Left lobe of liver (tissue), 2 donors: Measurements from ENCODE around the gene ECHDC1. TPM values are rescaled to one million over a fixed set of nuclear protein-coding genes. Genes with fewer than 3 reads are reported as not detected.

ENCODE experiments used
- ATAC-seq: fragments of 200-7000 bp; cut with Tn5 transposase; one replicate; pipeline ENCODE4 v1.9.1; 2020; ENCODE audit warnings: mild to moderate bottlenecking, moderate library complexity
- DNase-seq: peaks from one replicate; pipeline ENCODE4 v3.0.0-alpha.2; 2020; ENCODE audit warnings: low spot score
- total RNA-seq: library from RNA; stranded (reverse); gene quantifications from one replicate; pipeline ENCODE4 v1.2.1, GENCODE V29; 2021
- donor health status: DM: no; HTN: no; CAD: no; lungs with moderate emphysema.
- donor health status: DM: no; HTN: yes; CAD: no.

ECHDC1 gene
- total RNA-seq, 1 donor from 2014 or later, result 36.6 TPM

- no peak for DNase-seq
Observed at GRCh38 chr6:127243501-127243900, 99.9 kb downstream of the ECHDC1 start.

More at GRCh38 chr6:127243501-127243900, 99.9 kb downstream of the ECHDC1 start:
- no peak for ATAC-seq

Other genes with a start within 250 kb of the ECHDC1 start
- 1.6 TPM for gene RSPO3, start 224.9 kb downstream of the ECHDC1 start, total RNA-seq
- 15.8 TPM for gene RNF146, start 76.7 kb downstream of the ECHDC1 start, total RNA-seq
- 0.13 TPM for gene KIAA0408, start 115.8 kb upstream of the ECHDC1 start, total RNA-seq
- not detected for gene C6orf58, start 233.6 kb upstream of the ECHDC1 start, total RNA-seq